SU-DHL-6 (cell line): ENCODE measurements around the gene WDR7.

ENCODE experiments used
- H2AFZ ChIP-seq: fragments of 200-600 bp; sonication (generic); 2 replicates; pipeline ENCODE4 v1.6.1; 2014; ENCODE audit warnings: low read depth, mild to moderate bottlenecking, moderate library complexity, mixed read lengths, antibody characterized with exemption, low read length; ENCODE audit not compliant: severe bottlenecking
- H3F3A ChIP-seq: fragments of 200-600 bp; shearing (Covaris generic); 2 replicates; pipeline ENCODE4 v1.6.0; 2016; ENCODE audit warnings: antibody characterized with exemption, mild to moderate bottlenecking; ENCODE audit not compliant: insufficient read depth
- H3K27ac ChIP-seq: fragments of 200-600 bp; sonication (generic); 2 replicates; pipeline ENCODE4 v1.5.1; 2016; ENCODE audit warnings: low read depth, mild to moderate bottlenecking, low read length, moderate library complexity, mixed read lengths
- H3K27me3 ChIP-seq: fragments of 200-600 bp; sonication (generic), shearing (Covaris generic); 2 replicates; pipeline ENCODE4 v1.6.0; 2014; ENCODE audit warnings: mild to moderate bottlenecking, low read length
- H3K36me3 ChIP-seq: fragments of 200-600 bp; sonication (generic); 2 replicates; pipeline ENCODE4 v1.6.1; 2014; ENCODE audit warnings: mild to moderate bottlenecking, low read length, mixed read lengths
- H3K4me2 ChIP-seq: fragments of 300-600, 200-600 bp; shearing (Covaris generic), sonication (generic); 2 replicates; pipeline ENCODE4 v1.6.0; 2014; ENCODE audit warnings: low read length, low read depth, mild to moderate bottlenecking; ENCODE audit not compliant: poor library complexity, severe bottlenecking
- H3K4me3 ChIP-seq: fragments of 200-600 bp; sonication (generic); 2 replicates; pipeline ENCODE4 v1.5.1; 2014; ENCODE audit warnings: antibody characterized with exemption, low read length, mild to moderate bottlenecking, mixed read lengths; ENCODE audit not compliant: insufficient read depth, poor library complexity, severe bottlenecking
- H3K79me2 ChIP-seq: fragments of 200-600 bp; sonication (generic); 2 replicates; pipeline ENCODE4 v1.6.1; 2014; ENCODE audit warnings: mild to moderate bottlenecking, low read length, moderate library complexity; ENCODE audit not compliant: insufficient read depth
- H3K9ac ChIP-seq: fragments of 200-600 bp; sonication (generic); 2 replicates; pipeline ENCODE4 v1.7.0; 2014; ENCODE audit warnings: mild to moderate bottlenecking, low read length
- H3K9me2 ChIP-seq: fragments of 200-600 bp; sonication (generic); replicated peaks from 2 replicates; pipeline ENCODE4 v1.6.1; 2014; ENCODE audit warnings: low read length; ENCODE audit not compliant: insufficient read depth
- H3K9me3 ChIP-seq: fragments of 200-600 bp; sonication (generic); 2 replicates; pipeline ENCODE4 v1.6.1; 2014; ENCODE audit warnings: low read length, mixed read lengths; ENCODE audit not compliant: insufficient read depth
- H4K20me1 ChIP-seq: fragments of 200-600 bp; sonication (generic); 2 replicates; pipeline ENCODE4 v1.6.1; 2014; ENCODE audit warnings: low read depth, mild to moderate bottlenecking, antibody characterized with exemption, low read length, moderate library complexity, mixed read lengths
- CTCF ChIP-seq: fragments of 200-600 bp; sonication (generic); IDR thresholded peaks from one replicate; pipeline ENCODE4 v1.5.1; 2017; ENCODE audit warnings: antibody characterized with exemption, mild to moderate bottlenecking, low read length, moderate library complexity; ENCODE audit not compliant: insufficient read depth, poor library complexity, severe bottlenecking
- EZH2phosphoT487 ChIP-seq: fragments of 200-600 bp; sonication (generic), shearing (Covaris generic); conservative IDR thresholded peaks from 2 replicates; pipeline ENCODE4 v1.6.1; 2018; ENCODE audit warnings: mild to moderate bottlenecking, antibody characterized with exemption, low read length, moderate library complexity, mixed read lengths

The WDR7 gene

GRCh38 chr18:56878711-56879110 is 227.6 kb downstream of the WDR7 start:
- no peak for TF ChIP-seq EZH2phosphoT487
- no peak for TF ChIP-seq CTCF
- Histone ChIP-seq H3K27ac (no peak overlapping the region), H3K79me2 (no peaks in the 10 kb centered on the region), H3F3A (no peaks in the 10 kb centered on the region), H3K9ac (no peak overlapping the region), H3K9me3 (no peaks in the 10 kb centered on the region), H3K36me3 (no peaks in the 10 kb centered on the region), H3K27me3 (no peaks in the 10 kb centered on the region), H3K4me2 (no peak overlapping the region), H2AFZ (no peak overlapping the region), H3K9me2 (no peaks in the 10 kb centered on the region), H3K4me3 (no peak overlapping the region), H4K20me1 (no peaks in the 10 kb centered on the region)

- H3K36me3 ChIP-seq, result no peaks in the 10 kb centered on the region
- no peaks in the 10 kb centered on the region for H3K79me2 ChIP-seq
- H3K4me3 ChIP-seq, result no peak overlapping the region
- no peaks in the 10 kb centered on the region for H4K20me1 ChIP-seq
- H3K27me3 ChIP-seq, result no peaks in the 10 kb centered on the region
- H3K9me3 ChIP-seq, result no peaks in the 10 kb centered on the region
- H3K9ac ChIP-seq, result no peak overlapping the region
- no peaks in the 10 kb centered on the region for H3K9me2 ChIP-seq
- TF ChIP-seq EZH2phosphoT487 (no peak), CTCF (no peak)
- H3F3A ChIP-seq, result no peaks in the 10 kb centered on the region
- H3K27ac ChIP-seq, result no peak overlapping the region
- H3K4me2 ChIP-seq, result no peak overlapping the region
- H2AFZ ChIP-seq, result no peak overlapping the region
Measured at GRCh38 chr18:56884511-56884910, 233.4 kb downstream of the WDR7 start.

DNA sequence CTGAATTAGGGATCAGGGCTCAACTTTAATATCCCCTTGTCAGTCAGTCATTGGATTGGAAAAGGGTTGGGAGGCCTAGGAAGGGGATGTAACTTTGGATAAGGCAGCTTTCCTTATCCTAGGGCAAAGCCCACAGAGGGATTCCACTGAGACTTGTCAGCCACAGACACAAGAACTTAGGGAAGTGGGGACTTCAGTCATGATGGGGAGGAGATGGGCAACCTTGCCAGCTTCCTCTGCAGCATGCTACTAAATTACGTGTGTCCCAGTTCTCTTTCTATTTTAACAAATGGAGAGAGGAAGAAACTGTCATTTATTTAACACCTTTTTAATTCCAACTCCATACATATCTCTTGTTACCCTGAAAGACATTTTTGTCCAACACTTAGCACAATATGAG is 237.8 kb downstream of the WDR7 start:
- no peak overlapping the region for H2AFZ ChIP-seq
- no peaks in the 10 kb centered on the region for H3K27me3 ChIP-seq
- no peaks in the 10 kb centered on the region for H3K9me3 ChIP-seq
- no peak overlapping the region for H3K4me3 ChIP-seq
- H3K36me3 ChIP-seq, result no peaks in the 10 kb centered on the region
- TF ChIP-seq CTCF (no peak), EZH2phosphoT487 (no peak)
- H3K9me2 ChIP-seq, result no peaks in the 10 kb centered on the region
- no peaks in the 10 kb centered on the region for H3F3A ChIP-seq
- no peaks in the 10 kb centered on the region for H4K20me1 ChIP-seq
- no peak overlapping the region for H3K4me2 ChIP-seq
- H3K79me2 ChIP-seq, result no peaks in the 10 kb centered on the region
- H3K9ac ChIP-seq, result no peak overlapping the region
- H3K27ac ChIP-seq, result no peak overlapping the region

GRCh38 chr18:56889621-56890020 is 238.5 kb downstream of the WDR7 start:
- Histone ChIP-seq H3F3A (no peaks in the 10 kb centered on the region), H3K4me3 (no peak overlapping the region)

More at GRCh38 chr18:56889621-56890020, 238.5 kb downstream of the WDR7 start:
- Histone ChIP-seq H3K27me3 (no peaks in the 10 kb centered on the region), H3K79me2 (no peaks in the 10 kb centered on the region), H2AFZ (no peak overlapping the region), H3K27ac (no peak overlapping the region), H3K9me3 (no peaks in the 10 kb centered on the region), H4K20me1 (no peaks in the 10 kb centered on the region), H3K9me2 (no peaks in the 10 kb centered on the region), H3K36me3 (no peaks in the 10 kb centered on the region), H3K4me2 (no peak overlapping the region), H3K9ac (no peak overlapping the region)
- TF ChIP-seq EZH2phosphoT487 (no peak), CTCF (no peak)
